Keratinocyte (primary cell): ENCODE data around the gene ZDHHC4. TPM values are rescaled to one million over a fixed set of nuclear protein-coding genes. Genes with fewer than 3 reads are reported as not detected.

Experiments used
- DNase-seq: peaks from one replicate; pipeline ENCODE4 v3.0.0-alpha.2; 2011; ENCODE audit warnings: low read depth, missing footprints, low spot score
- FAIRE-seq: peaks from 2 replicates; lab custom pipeline; 2011; peaks lifted over from hg19 to GRCh38; lab: Jason Lieb, UNC
- H2AFZ ChIP-seq: 2 replicates; pipeline ENCODE4 v1.6.0; 2012; ENCODE audit warnings: low read length, control low read depth, inconsistent platforms; ENCODE audit not compliant: control insufficient read depth
- H3K27ac ChIP-seq: 2 replicates; pipeline ENCODE4 v1.5.1; 2011; ENCODE audit warnings: low read length; ENCODE audit not compliant: control insufficient read depth, insufficient read depth
- H3K27me3 ChIP-seq: 3 replicates; pipeline ENCODE4 v1.6.0; 2011; ENCODE audit warnings: low read length; ENCODE audit not compliant: control insufficient read depth, insufficient read depth; ENCODE audit errors: extremely low read depth
- H3K36me3 ChIP-seq, 2 experiments: 2 replicates in 1 of 2; 3 replicates in 1 of 2; pipeline ENCODE4 v1.5.1; 2011; ENCODE audit warnings: low read length in 2 of 2, mild to moderate bottlenecking in 1 of 2; ENCODE audit not compliant: control insufficient read depth in 2 of 2, insufficient read depth in 2 of 2; ENCODE audit errors: extremely low read depth in 1 of 2
- H3K4me1 ChIP-seq: 3 replicates; pipeline ENCODE4 v1.5.1; 2011; ENCODE audit warnings: low read length; ENCODE audit not compliant: control insufficient read depth, insufficient read depth; ENCODE audit errors: extremely low read depth
- H3K4me2 ChIP-seq: 3 replicates; pipeline ENCODE4 v1.6.0; 2011; ENCODE audit warnings: low read depth, low read length; ENCODE audit not compliant: control insufficient read depth, insufficient read depth; ENCODE audit errors: extremely low read depth
- H3K4me3 ChIP-seq, 3 experiments: fragments of 200-600 bp in 1 of 3; sonication (generic) in 1 of 3; 2 replicates in 2 of 3; 3 replicates in 1 of 3; pipeline ENCODE4 v1.5.1; 2011 to 2016; ENCODE audit warnings: low read length in 3 of 3, mild to moderate bottlenecking in 3 of 3, control low read depth in 2 of 3, inconsistent platforms in 1 of 3, low read depth in 1 of 3, mixed read lengths in 1 of 3, mixed run types in 1 of 3, moderate library complexity in 1 of 3; ENCODE audit not compliant: control insufficient read depth in 2 of 3, insufficient read depth in 2 of 3; ENCODE audit errors: extremely low read depth in 1 of 3
- H3K79me2 ChIP-seq: 2 replicates; pipeline ENCODE4 v1.6.0; 2012; ENCODE audit warnings: low read length; ENCODE audit not compliant: control insufficient read depth, insufficient read depth
- H3K9ac ChIP-seq: 3 replicates; pipeline ENCODE4 v1.6.0; 2011; ENCODE audit warnings: low read length; ENCODE audit not compliant: control insufficient read depth, insufficient read depth; ENCODE audit errors: extremely low read depth
- H3K9me1 ChIP-seq: 3 replicates; pipeline ENCODE4 v1.6.0; 2011; ENCODE audit warnings: low read length; ENCODE audit not compliant: control insufficient read depth, insufficient read depth; ENCODE audit errors: extremely low read depth
- H3K9me3 ChIP-seq: 2 replicates; pipeline ENCODE4 v1.5.1; 2012; ENCODE audit warnings: low read depth, low read length; ENCODE audit not compliant: control insufficient read depth
- H4K20me1 ChIP-seq: 3 replicates; pipeline ENCODE4 v1.6.0; 2011; ENCODE audit warnings: low read length; ENCODE audit not compliant: control insufficient read depth, insufficient read depth; ENCODE audit errors: extremely low read depth
- CTCF ChIP-seq, 3 experiments: IDR thresholded peaks in 1 of 3; conservative IDR thresholded peaks in 1 of 3; optimal IDR thresholded peaks in 1 of 3; 2 replicates in 2 of 3; 3 replicates in 1 of 3; pipeline versions ENCODE3 to v1.5.1; 2011; ENCODE audit warnings: low read length in 3 of 3, mild to moderate bottlenecking in 3 of 3, moderate library complexity in 2 of 3, control low read depth in 1 of 3, inconsistent platforms in 1 of 3; ENCODE audit not compliant: insufficient read depth in 2 of 3; ENCODE audit errors: extremely low read depth in 1 of 3
- EZH2 ChIP-seq: IDR thresholded peaks from one replicate; pipeline ENCODE4 v1.6.1; 2012; ENCODE audit warnings: inconsistent platforms, mild to moderate bottlenecking, low read length, moderate library complexity
- dilution Hi-C: fragments of 300-500 bp; cut with MboI; formaldehyde crosslinking; loops from one replicate; pipeline ENCODE4 v1.7.0; 2020; ENCODE audit warnings: low sequenced_read_pairs; ENCODE audit not compliant: extremely low pct_ligation_motif_present
- polyA plus RNA-seq, 5 experiments: library from polyadenylated mRNA; depleted of rRNA in 3 of 5; stranded (reverse) in 3 of 5; stranded (forward) in 1 of 5; unstranded in 1 of 5; fragments of >200 nt; gene quantifications; 1 replicate in 1 of 5; 2 replicates in 3 of 5; 3 replicates in 1 of 5; pipeline versions ENCODE4 v1.2.1 to v1.2.3, GENCODE V29; 2011 to 2012; ENCODE audit warnings: missing spikeins in 2 of 5, low read depth in 1 of 5, low replicate concordance in 1 of 5

The ZDHHC4 gene
- polyA plus RNA-seq, 1 donor (not counting 4 experiments of a cell fraction or from before 2014, with no cell fraction given), result 50.7 TPM

GRCh38 chr7:6531492-6532279, 45.6 kb upstream of the ZDHHC4 start:
- Histone ChIP-seq H3K9me1 (no peaks in the 10 kb centered on the region), H3K79me2 (no peaks in the 10 kb centered on the region), H3K36me3 (no peaks in the 10 kb centered on the region), H3K9me3 (no peaks in the 10 kb centered on the region), H3K4me1 (no peaks in the 10 kb centered on the region), H3K27ac (no peak overlapping the region), H2AFZ (no peak overlapping the region), H3K9ac (no peak overlapping the region), H3K27me3 (peaks cover 81% of the 10 kb centered on the region), H4K20me1 (no peaks in the 10 kb centered on the region), H3K4me3 (no peak overlapping the region), H3K4me2 (peak overlapping the region; percentile 63)
- dilution Hi-C loops, result no loop called here
- no peak for FAIRE-seq
- no peak for DNase-seq
- TF ChIP-seq EZH2 (peak; percentile 65), CTCF (optimal IDR thresholded peaks at IDR 0.05 in 1 of 3, IDR thresholded peaks at IDR 0.05 in 1 of 3, conservative IDR thresholded peaks at IDR 0.05 in 1 of 3; ENCODE audit: extremely low read depth in 1 of 3, insufficient read depth in 2 of 3, low read length in 3 of 3) (no peak)

GRCh38 chr7:6532516-6532915, 44.7 kb upstream of the ZDHHC4 start:
- DNase-seq (no peak), FAIRE-seq (no peak)
- Histone ChIP-seq H2AFZ (no peak overlapping the region), H3K4me2 (no peak overlapping the region), H3K4me3 (no peak overlapping the region), H3K79me2 (no peaks in the 10 kb centered on the region), H3K27ac (no peak overlapping the region), H3K9ac (no peak overlapping the region), H3K9me1 (no peaks in the 10 kb centered on the region), H3K4me1 (no peaks in the 10 kb centered on the region), H3K9me3 (no peaks in the 10 kb centered on the region), H3K36me3 (no peaks in the 10 kb centered on the region), H4K20me1 (no peaks in the 10 kb centered on the region), H3K27me3 (peaks cover 79% of the 10 kb centered on the region)
- dilution Hi-C loops, result no loop called here
- TF ChIP-seq CTCF (optimal IDR thresholded peaks at IDR 0.05 in 1 of 3, IDR thresholded peaks at IDR 0.05 in 1 of 3, conservative IDR thresholded peaks at IDR 0.05 in 1 of 3; ENCODE audit: extremely low read depth in 1 of 3, insufficient read depth in 2 of 3, low read length in 3 of 3) (no peak), EZH2 (no peak)
